Ovary (tissue), 3 donors: ENCODE results near the gene WFIKKN2.

ENCODE experiments used
- CTCF ChIP-seq, 3 donors: fragments of 450-650 bp in 2 of 3; fragments of 200-600 bp in 1 of 3; IDR thresholded peaks; one replicate each; pipeline versions ENCODE4 v1.5.1 to v1.8.0; 2016 to 2022; ENCODE audit warnings: antibody characterized with exemption in 3 of 3, mild to moderate bottlenecking in 1 of 3
- EP300 ChIP-seq: sonication (generic); formaldehyde crosslinking; IDR thresholded peaks from one replicate; pipeline ENCODE4 v1.6.1; 2017; ENCODE audit warnings: antibody characterized with exemption
- donor health status: DM: no; HTN: no; CAD: no.

GRCh38 chr17:50792132-50792531 lies 43.3 kb upstream of the WFIKKN2 start:
- TF ChIP-seq EP300 (no peak), CTCF (IDR thresholded peaks at IDR 0.05) (no peak)
